Measurements from ENCODE around the gene UQCC2. TPM values are rescaled to one million over a fixed set of nuclear protein-coding genes. Genes with fewer than 3 reads are reported as not detected.

UQCC2 gene
- total and polyA plus RNA-seq, 2 of the 8 experiments (the other 6 are each of a cell fraction or from before 2014, with no cell fraction given): 52.1 to 104 TPM

DNA sequence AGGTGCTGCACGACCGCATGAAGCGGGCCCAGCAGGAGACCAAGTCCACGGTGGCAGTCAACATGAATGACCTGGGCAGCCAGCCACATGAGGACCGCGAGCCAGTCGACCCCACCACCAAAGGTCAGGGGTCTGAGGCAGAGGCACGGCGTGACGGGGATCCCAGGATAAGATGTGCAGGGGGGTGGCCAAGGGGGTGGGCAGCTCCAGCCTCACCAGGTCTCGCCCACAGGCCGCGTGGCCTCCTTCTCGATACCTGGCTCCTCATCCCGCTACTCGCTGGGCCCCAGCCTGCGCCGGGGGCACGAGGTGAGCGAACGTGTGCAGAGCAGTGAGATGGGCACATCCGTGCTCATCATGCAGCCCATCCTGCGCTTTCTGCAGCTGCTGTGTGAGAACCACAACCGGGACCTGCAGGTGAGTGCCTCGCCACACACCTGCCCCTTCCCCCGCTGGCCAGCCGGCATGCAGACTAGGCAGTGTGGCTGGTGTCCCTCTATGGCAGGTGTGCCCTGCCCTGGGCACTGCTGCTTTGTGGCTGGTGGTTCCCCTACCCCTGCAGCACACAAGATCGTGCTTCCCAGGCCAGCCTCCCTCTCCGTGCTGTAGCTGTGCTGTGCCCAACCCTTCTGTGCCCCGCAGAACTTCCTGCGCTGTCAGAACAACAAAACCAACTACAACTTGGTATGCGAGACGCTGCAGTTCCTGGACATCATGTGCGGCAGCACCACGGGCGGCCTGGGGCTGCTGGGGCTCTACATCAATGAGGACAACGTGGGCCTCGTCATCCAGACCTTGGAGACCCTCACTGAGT is 25.9 kb downstream of the UQCC2 start (continued):
- TF ChIP-seq NANOG (IDR thresholded peaks at IDR 0.05; ENCODE audit: insufficient read depth, low read depth, low read length, poor library complexity, severe bottlenecking) (no peak), SAP30 (IDR thresholded peaks at IDR 0.05; ENCODE audit: insufficient read depth, insufficient replicate concordance, low read length) (no peak), BCL11A (IDR thresholded peaks at IDR 0.05; ENCODE audit: low read depth in 2 of 2, low read length in 2 of 2) (no peak), SP4 (IDR thresholded peaks at IDR 0.05; ENCODE audit: low read length) (no peak), MAFK (IDR thresholded peaks at IDR 0.05; ENCODE audit: low read depth, low read length) (no peak), RAD21 (IDR thresholded peaks at IDR 0.05 in 1 of 2, conservative IDR thresholded peaks at IDR 0.05 in 1 of 2; ENCODE audit: low read depth in 2 of 2, low read length in 2 of 2) (no peak), SUZ12 (IDR thresholded peaks at IDR 0.05; ENCODE audit: low read length) (no peak), HDAC2 (IDR thresholded peaks at IDR 0.05; ENCODE audit: borderline replicate concordance in 1 of 2, low read depth in 2 of 2, low read length in 2 of 2) (no peak)
- TF ChIP-seq, protein P1, sequence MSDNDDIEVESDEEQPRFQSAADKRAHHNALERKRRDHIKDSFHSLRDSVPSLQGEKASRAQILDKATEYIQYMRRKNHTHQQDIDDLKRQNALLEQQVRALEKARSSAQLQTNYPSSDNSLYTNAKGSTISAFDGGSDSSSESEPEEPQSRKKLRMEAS (IDR thresholded peaks at IDR 0.05): no peak
